ENCODE measurements around the gene FTH1.

Gene FTH1

GRCh38 chr11:61967116-61967923 lies at the start of gene FTH1:
Gene FTH1, minus strand, starts transcription at chr11:61967634. Its CDS starts 209 bp downstream, at chr11:61967425.
- peak; percentile 94 for DNase-seq (ENCODE audit: extremely low read depth, insufficient read length)
- TF ChIP-seq, protein P1, sequence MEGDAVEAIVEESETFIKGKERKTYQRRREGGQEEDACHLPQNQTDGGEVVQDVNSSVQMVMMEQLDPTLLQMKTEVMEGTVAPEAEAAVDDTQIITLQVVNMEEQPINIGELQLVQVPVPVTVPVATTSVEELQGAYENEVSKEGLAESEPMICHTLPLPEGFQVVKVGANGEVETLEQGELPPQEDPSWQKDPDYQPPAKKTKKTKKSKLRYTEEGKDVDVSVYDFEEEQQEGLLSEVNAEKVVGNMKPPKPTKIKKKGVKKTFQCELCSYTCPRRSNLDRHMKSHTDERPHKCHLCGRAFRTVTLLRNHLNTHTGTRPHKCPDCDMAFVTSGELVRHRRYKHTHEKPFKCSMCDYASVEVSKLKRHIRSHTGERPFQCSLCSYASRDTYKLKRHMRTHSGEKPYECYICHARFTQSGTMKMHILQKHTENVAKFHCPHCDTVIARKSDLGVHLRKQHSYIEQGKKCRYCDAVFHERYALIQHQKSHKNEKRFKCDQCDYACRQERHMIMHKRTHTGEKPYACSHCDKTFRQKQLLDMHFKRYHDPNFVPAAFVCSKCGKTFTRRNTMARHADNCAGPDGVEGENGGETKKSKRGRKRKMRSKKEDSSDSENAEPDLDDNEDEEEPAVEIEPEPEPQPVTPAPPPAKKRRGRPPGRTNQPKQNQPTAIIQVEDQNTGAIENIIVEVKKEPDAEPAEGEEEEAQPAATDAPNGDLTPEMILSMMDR (IDR thresholded peaks at IDR 0.05; ENCODE audit: insufficient read depth, low read length, poor library complexity, severe bottlenecking): no peak
- Histone ChIP-seq H3K36me3 (ENCODE audit: control insufficient read depth, insufficient read depth, low read length) (peaks cover 7% of the 10 kb centered on the region), H3K4me3 (replicated peaks; ENCODE audit: low read depth, low read length) (peak within 1 kb of the TSS; percentile 96), H3K27me3 (replicated peaks; ENCODE audit: control insufficient read depth, insufficient read depth, low read length) (no peaks in the 10 kb centered on the region)

- H3K36me3 ChIP-seq (ENCODE audit: control insufficient read depth, insufficient read depth, low read length): no peaks in the 10 kb centered on the region
- no peak overlapping the region for H3K4me3 ChIP-seq (replicated peaks; ENCODE audit: low read depth, low read length)
- DNase-seq (ENCODE audit: extremely low read depth, insufficient read length): no peak
- TF ChIP-seq, protein P1 (IDR thresholded peaks at IDR 0.05; ENCODE audit: insufficient read depth, low read length, poor library complexity, severe bottlenecking): no peak
- no peaks in the 10 kb centered on the region for H3K27me3 ChIP-seq (replicated peaks; ENCODE audit: control insufficient read depth, insufficient read depth, low read length)
Measured at GRCh38 chr11:62015615-62016014, 48.2 kb upstream of the FTH1 start.

DNA sequence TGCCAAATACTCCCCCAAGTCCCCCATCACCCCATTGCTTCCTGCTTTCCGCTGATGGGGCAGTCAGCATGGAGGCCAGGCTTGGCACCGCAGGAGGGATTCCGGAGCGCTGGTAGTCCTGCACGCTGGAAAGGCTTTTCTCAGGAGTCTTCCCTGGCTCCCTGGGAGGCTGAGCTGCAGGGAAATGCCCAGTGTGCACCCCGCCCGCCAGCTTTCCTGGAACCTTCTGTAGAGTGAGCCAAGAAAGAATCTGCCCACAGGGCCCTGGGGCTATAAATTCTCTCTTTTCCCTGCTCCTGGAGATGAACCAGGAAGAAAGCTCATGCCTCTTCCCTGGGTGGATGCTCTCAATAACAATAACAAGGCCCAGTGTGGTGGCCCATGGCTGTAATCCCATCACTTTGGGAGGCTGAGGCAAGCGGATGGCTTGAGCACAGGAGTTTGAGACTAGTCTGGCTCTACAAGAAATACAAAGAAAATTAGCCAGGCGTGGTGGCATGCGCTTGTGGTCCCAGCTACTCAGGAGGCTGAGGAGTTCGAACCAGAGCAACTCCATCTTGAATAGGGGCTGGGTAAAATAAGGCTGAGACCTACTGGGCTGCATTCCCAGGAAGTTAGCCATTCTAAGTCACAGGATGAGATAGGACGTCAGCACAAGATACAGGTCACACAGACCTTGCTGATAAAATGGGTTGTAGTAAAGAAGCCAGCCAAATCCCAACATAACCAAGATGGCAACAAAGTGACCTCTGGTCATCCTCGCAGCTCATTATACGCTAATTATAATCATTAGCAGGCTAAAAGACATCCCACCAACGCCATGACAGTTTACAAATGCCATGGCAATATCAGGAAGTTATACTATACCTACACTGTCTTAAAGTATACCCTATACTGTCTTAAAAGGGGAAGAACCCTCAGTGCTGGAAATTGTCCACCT lies 46.4 kb upstream of the FTH1 start:
- no peaks in the 10 kb centered on the region for H3K36me3 ChIP-seq (ENCODE audit: control insufficient read depth, insufficient read depth, low read length)
- no peaks in the 10 kb centered on the region for H3K27me3 ChIP-seq (replicated peaks; ENCODE audit: control insufficient read depth, insufficient read depth, low read length)
- H3K4me3 ChIP-seq (replicated peaks; ENCODE audit: low read depth, low read length): no peak overlapping the region
- DNase-seq (ENCODE audit: extremely low read depth, insufficient read length): no peak
- TF ChIP-seq, protein P1 (IDR thresholded peaks at IDR 0.05; ENCODE audit: insufficient read depth, low read length, poor library complexity, severe bottlenecking): no peak

DNA sequence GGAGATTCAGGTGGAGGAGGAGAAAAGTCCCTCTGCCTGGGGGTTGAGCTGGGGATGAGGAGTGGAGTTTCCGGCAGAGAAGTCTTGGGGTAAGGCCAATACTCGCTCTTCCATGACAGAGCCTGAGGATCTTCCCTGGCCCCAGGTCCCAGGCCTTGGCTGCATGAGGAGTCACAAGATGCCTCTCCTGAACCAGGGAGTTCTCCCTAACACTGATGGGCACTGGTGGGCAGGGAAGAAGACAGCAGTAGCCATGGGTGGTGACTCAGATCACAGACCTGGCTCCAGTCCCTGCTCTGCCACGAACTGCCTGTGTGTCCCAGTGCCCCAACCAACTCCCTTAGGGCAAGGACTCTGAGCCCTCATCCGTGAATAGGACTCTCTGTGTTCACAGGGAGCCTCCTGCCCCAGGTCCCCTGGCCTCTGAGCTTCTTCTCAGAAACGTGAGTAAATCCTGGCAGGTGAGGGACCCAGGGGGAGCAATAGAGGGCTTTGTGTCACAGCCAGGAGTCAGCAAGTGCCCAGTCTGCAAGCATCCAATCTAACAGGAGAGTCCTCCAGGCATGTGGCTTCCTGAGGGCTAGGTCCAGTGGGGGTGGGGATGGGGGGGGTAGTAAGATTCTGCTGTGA lies 45.5 kb upstream of the FTH1 start:
- H3K36me3 ChIP-seq (ENCODE audit: control insufficient read depth, insufficient read depth, low read length): no peaks in the 10 kb centered on the region
- no peaks in the 10 kb centered on the region for H3K27me3 ChIP-seq (replicated peaks; ENCODE audit: control insufficient read depth, insufficient read depth, low read length)
- DNase-seq (ENCODE audit: extremely low read depth, insufficient read length): no peak
- H3K4me3 ChIP-seq (replicated peaks; ENCODE audit: low read depth, low read length): no peak overlapping the region
- TF ChIP-seq, protein P1 (IDR thresholded peaks at IDR 0.05; ENCODE audit: insufficient read depth, low read length, poor library complexity, severe bottlenecking): no peak

GRCh38 chr11:62012451-62012831 lies 45.0 kb upstream of the FTH1 start:
- Histone ChIP-seq H3K36me3 (ENCODE audit: control insufficient read depth, insufficient read depth, low read length) (no peaks in the 10 kb centered on the region), H3K4me3 (replicated peaks; ENCODE audit: low read depth, low read length) (no peak overlapping the region), H3K27me3 (replicated peaks; ENCODE audit: control insufficient read depth, insufficient read depth, low read length) (no peaks in the 10 kb centered on the region)
- no peak for DNase-seq (ENCODE audit: extremely low read depth, insufficient read length)
- TF ChIP-seq, protein P1 (IDR thresholded peaks at IDR 0.05; ENCODE audit: insufficient read depth, low read length, poor library complexity, severe bottlenecking): no peak

Measured in GM06990 (cell line).